HG02943 (cell line): Measurements from ENCODE around the gene GDAP1L1.
"Not testable (repeated sequence)": the region's sequence is repeated elsewhere in the genome, so short reads cannot be mapped to it uniquely, and the experiment has no call there.

Experiments used
- ATAC-seq: cut with Tn5 transposase; IDR thresholded peaks from one replicate; pipeline ENCODE4 v1.9.1; 2021; ENCODE audit warnings: mild to moderate bottlenecking, low read depth, moderate library complexity; ENCODE audit not compliant: unreplicated experiment

Gene GDAP1L1

DNA sequence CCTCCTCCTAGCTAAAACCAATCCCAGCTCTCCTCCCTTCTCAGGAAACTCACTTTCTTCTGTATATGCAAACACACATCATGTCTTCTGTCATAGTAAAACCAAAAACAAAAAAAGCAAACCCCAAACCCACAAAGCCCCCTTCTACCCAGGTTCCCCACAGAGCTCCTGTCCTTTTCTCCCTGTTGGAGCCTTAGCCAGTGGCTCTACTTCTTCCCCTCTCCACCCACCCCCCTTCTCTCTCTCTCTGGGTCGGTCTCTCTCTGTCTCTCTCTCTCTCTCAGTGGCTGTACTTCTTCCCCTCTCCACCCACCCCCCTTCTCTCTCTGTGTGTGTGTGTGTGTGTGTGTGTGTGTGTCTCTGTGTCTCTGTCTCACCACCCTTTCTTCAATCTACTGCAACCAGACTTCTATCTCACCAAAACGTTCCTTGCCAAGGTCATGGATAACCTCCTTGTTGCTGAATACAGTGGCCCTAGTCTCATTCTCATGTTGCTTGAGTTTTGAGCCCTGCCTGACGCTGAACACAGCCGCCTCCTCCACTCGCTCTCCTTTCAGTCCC, 27.9 kb upstream of the GDAP1L1 start:
- ATAC-seq, result no peak

- no peak for ATAC-seq
These were observed 27.3 kb upstream of the GDAP1L1 start for GRCh38 chr20:44219791-44220190.

GRCh38 chr20:44221368-44221954, 25.6 kb upstream of the GDAP1L1 start:
- no peak for ATAC-seq

GRCh38 chr20:44222027-44222426, 25.1 kb upstream of the GDAP1L1 start:
- ATAC-seq, result no peak

GRCh38 chr20:44222633-44223368, 24.3 kb upstream of the GDAP1L1 start:
- ATAC-seq, result no peak

DNA sequence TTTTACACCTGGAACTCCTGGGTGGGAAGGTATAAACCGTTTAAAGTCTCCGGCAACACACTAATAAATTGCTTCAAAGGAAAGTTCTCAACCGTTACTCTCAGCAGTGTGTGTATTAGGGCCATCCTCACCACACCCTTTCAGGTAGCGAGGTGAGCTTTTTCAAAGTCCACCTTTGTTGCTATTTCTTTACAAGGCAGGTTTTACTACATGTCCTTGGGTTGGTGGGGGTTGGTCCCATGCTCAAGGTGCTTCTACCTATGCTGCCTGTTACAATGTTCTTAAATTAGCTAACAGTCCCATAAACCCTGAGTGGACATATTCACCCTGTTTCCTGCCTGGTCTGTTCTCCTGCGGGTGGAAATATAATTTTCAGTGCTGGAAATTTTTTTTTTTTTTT, 23.4 kb upstream of the GDAP1L1 start:
- no peak for ATAC-seq

DNA sequence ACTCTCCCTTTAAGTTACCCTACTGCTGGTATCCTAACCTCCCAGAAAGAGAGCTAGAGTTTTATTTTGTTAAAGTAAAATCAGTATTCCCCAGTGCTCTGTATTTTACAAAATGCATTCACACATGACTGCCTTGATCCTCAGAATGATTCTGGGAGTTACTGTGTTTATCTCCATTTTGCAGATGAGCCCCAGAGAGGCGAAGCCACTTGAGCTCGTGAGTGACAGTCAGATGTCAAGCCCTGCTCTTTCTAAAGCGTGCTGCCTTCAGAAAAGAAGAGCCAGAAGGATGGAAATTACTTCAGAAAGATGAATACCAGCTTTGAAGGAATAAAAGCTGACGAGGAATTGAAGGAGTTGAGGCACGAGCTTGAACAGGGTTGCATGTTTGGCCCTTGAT, 22.5 kb upstream of the GDAP1L1 start:
- no peak for ATAC-seq

GRCh38 chr20:44228465-44229258, 18.4 kb upstream of the GDAP1L1 start:
- no peak for ATAC-seq

DNA sequence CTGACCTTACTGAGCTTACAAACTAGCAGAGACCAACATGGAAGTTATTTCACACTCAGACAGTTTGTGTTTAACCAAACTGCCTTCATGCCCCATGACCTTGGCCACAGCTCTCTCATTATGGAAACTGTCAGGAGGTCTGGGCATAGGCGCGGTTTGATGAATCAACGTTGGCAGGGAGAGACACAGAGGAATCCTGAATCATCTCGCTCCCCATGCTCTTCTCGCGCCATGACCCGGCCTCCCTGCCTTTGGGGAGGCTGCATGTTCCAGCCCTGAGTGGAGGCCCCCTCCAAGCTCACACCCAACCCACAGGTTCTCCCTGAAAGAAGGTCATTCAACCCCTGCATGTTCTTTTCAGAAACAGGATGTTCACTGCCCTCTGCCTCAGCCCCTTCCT, 15.9 kb upstream of the GDAP1L1 start:
- no peak for ATAC-seq

DNA sequence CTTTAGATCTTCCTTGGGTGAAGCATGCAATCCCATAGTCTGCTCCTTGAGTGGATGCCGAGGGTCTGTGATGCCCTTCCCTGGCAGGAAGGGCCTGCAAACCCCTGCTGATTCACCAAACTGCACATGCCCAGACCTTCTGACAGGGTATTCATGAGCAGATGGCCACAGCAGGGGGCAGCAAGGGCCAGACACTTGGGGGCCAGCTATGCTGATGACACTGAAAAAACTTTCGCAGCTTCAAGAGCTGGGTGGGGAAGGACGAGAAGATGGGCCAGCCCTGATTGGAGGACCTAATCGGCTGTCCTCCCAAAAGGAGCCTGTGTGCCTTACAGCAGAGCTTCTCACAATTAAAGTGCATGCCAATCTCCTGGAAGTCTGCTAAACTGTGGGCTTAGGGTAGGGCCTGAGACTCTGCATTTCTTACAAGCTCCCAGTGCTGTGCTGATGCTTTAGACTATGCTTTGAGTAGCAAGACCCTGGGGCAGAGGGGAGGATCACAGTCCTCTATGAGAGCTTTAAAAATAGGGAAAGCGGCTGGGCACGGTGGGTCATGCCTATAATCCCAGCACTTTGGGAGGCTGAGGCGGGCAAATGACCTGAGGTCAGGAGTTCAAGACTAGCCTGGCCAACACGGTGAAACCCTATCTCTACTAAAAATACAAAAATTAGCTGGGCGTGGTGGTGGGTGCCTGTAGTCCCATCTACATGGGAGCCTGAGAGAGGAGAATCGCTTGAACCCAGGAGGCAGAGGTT, 15.2 kb upstream of the GDAP1L1 start:
- ATAC-seq, result no peak

DNA sequence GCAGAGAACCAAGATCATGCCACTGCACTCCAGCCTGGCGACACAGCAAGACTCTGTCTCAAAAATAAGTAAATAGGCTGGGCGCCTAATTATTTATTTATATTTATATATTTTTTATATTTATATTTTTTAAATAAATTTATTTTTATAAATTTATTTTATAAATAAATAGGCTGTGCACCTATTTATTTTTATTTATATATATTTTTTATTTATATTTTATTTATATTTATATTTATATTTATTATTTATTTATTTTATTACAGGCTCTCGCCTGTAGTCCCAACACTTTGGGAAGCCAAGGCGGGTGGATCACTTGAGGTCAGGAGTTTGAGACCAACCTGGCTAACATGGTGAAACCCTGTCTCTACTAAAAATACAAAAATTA, 14.6 kb upstream of the GDAP1L1 start:
- ATAC-seq, result not testable (repeated sequence)

- ATAC-seq, result no peak
These were observed 13.6 kb upstream of the GDAP1L1 start for GRCh38 chr20:44233436-44234016.

DNA sequence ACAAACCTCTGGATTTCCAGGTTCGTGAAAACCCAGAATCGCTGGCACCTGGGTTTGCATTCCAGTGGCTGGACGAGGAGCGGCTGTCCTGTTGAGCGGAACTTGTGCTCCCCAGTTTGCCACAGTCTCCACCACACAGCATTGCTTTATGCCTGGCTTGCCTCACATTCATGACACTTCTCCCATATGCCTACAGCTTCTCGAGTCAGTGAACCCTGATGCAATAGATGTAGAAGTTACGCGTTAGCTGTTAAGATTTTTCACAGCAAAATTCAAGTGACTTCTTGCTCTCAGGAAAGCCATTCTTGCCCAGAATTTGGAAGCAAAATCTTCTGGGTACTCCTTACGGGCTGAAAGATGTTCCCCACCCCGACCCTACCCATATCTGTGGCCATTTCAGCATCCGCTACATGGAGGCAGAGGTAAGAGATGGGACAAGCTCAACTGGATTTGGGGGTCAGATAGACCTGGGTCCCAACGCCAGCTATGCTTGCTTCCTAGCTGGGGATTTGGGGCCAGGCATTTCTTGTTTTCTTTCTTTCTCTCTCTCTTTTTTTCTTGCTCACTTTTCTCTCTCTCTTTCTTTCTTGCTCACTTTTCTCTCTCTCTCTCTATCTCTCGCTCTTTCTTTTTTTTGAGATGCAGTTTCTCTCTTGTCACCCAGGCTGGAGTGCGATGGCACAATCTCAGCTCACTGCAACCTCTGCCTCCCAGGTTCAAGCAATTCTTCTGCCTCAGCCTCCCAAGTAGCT, 12.4 kb upstream of the GDAP1L1 start:
- ATAC-seq, result no peak

DNA sequence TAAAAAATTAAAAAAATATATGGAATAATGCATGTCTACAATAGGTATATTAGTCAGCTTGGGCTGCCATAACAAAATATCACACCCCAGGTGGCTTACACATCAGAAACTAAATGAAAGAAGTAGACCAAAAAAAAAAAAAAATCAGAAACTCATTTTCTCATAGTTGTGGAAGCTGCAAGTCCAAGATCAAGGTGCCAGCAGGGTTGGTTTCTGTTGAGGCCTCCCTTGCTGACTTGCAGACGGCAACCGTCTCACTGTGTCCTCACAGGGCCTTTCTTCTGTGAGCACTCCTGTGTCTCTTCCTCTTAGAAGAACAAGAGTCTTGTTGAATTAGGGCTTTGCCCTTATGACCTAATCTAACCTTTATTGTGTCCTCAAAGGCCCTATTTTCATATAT, 11.4 kb upstream of the GDAP1L1 start:
- no peak for ATAC-seq

- ATAC-seq, result not testable (repeated sequence)
These were observed 10.3 kb upstream of the GDAP1L1 start for GRCh38 chr20:44236840-44237239.

DNA sequence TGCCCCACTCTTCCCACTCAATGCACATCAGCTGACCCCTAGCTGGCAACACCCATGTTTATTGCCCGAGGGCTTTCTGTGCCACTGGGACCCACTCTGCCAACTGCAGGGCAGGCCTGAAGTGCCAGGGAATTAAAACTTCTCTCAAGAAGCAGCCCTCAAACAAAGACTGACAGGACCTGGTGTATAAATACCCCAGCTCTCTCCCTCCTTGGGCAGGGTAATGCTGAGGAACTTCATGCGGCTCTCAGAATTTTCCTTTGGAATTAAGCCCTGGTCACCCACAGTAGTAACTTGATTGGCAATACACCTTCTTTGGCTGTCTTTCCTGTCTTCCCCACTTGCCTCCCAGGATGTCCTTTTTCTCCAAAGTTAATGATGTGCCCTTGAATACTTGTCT, 5.3 kb upstream of the GDAP1L1 start:
- ATAC-seq, result no peak

GRCh38 chr20:44245977-44246376, 1.1 kb upstream of the GDAP1L1 start:
- no peak for ATAC-seq

DNA sequence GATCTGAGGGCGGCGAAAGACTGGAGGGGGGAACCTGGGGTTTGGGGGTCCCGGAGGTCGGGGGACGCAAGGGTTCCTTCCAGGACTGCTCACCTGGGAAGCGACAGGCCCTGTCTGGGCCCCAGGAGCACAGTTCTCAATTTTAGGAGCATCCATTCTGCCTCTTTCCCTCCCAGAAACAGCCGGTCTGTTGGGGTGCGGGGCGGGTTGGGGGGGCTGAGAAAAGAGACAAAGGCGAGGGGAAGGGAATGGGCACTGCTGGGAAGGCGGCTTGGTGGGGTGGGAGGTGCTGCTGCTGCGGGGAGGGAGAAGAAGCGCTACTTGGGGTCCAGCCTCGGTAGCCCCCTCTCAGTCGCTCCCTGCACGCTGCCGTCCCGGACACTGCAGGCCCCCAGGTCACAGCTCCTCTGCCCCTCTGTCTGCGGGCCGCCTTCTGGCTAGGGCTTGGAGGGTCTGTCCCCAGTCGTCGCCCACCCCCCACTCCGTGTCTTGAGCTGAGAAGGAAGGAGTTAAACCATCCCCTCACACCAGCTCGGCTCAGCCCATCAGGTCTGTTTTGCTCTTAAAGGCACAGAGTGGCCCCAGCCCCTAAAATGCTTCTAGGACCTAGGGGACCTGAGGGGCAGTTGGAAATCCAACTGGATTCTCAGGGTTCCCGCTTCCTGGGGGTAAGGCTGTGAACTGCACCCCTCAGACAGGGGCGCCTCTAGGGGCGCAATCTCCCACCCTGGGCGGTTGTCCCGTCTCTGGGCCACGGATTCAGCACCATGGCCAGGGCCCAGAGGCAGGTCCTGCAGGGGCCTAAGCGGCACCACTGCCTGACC, 690 bp downstream of the GDAP1L1 start:
- no peak for ATAC-seq

GRCh38 chr20:44248410-44248759, 1.3 kb downstream of the GDAP1L1 start:
- no peak for ATAC-seq
